HepG2 (cell line): ENCODE data around the gene ADCY7.

Source experiments
- BRCA1 ChIP-seq: sonication (generic); formaldehyde crosslinking; IDR thresholded peaks from 2 replicates; pipeline ENCODE4 v1.4.0; 2020; ENCODE audit warnings: missing genetic modification reagents
- CBX5 ChIP-seq: sonication (generic); formaldehyde crosslinking; IDR thresholded peaks from 2 replicates; pipeline ENCODE4 v1.4.0; 2020; ENCODE audit warnings: missing genetic modification reagents, borderline replicate concordance
- CEBPB ChIP-seq: IDR thresholded peaks from 2 replicates; pipeline ENCODE4 v1.6.1; 2011; ENCODE audit warnings: low read depth, low read length, improper control_type of control experiment, borderline replicate concordance
- EP300 ChIP-seq, 3 experiments: sonication (generic) in 1 of 3; formaldehyde crosslinking in 1 of 3; IDR thresholded peaks; 2 replicates each; pipeline versions ENCODE4 v1.5.1 to v1.6.1; 2011 to 2020; ENCODE audit warnings: low read depth in 2 of 3, low read length in 2 of 3, borderline replicate concordance in 1 of 3, improper control_type of control experiment in 1 of 3, mild to moderate bottlenecking in 1 of 3, missing genetic modification reagents in 1 of 3, moderate library complexity in 1 of 3
- NFKBIZ ChIP-seq: IDR thresholded peaks from 2 replicates; pipeline ENCODE4 v1.6.1; 2018; ENCODE audit warnings: missing genetic modification reagents, missing compliant biosample characterization
- NKX3-1 ChIP-seq: sonication (generic); formaldehyde crosslinking; IDR thresholded peaks from 2 replicates; pipeline ENCODE4 v1.5.0; 2020; ENCODE audit warnings: missing genetic modification reagents
- PBX2 ChIP-seq: IDR thresholded peaks from 2 replicates; pipeline ENCODE4 v1.6.1; 2016; ENCODE audit warnings: control low read depth
- SP2 ChIP-seq: sonication (generic); formaldehyde crosslinking; IDR thresholded peaks from 2 replicates; pipeline ENCODE4 v1.5.1; 2020; ENCODE audit warnings: mild to moderate bottlenecking, missing genetic modification reagents
- STAT5B ChIP-seq: sonication (generic); formaldehyde crosslinking; IDR thresholded peaks from 2 replicates; pipeline ENCODE4 v1.4.0; 2020; ENCODE audit warnings: missing genetic modification reagents
- ZNF207 ChIP-seq: fragments of 450-650 bp; IDR thresholded peaks from 2 replicates; pipeline ENCODE4 v1.6.1; 2016; ENCODE audit warnings: antibody characterized with exemption, borderline replicate concordance
- TF ChIP-seq, protein P1 (sequence below): sonication (generic); formaldehyde crosslinking; IDR thresholded peaks from 2 replicates; pipeline ENCODE4 v1.5.0; 2020; ENCODE audit warnings: mild to moderate bottlenecking, missing genetic modification reagents, moderate library complexity
- TF ChIP-seq, protein P2 (sequence below): sonication (generic); formaldehyde crosslinking; IDR thresholded peaks from 2 replicates; pipeline ENCODE4 v1.4.0; 2020; ENCODE audit warnings: missing genetic modification reagents, low read depth, mild to moderate bottlenecking, borderline replicate concordance
- TF ChIP-seq, protein P3 (sequence below): sonication (generic); formaldehyde crosslinking; IDR thresholded peaks from 2 replicates; pipeline ENCODE4 v1.9.0; 2021; ENCODE audit warnings: missing genetic modification reagents, borderline replicate concordance

- no peak for TF ChIP-seq PBX2 (CRISPR knock-in tag)
- TF ChIP-seq, protein P1, sequence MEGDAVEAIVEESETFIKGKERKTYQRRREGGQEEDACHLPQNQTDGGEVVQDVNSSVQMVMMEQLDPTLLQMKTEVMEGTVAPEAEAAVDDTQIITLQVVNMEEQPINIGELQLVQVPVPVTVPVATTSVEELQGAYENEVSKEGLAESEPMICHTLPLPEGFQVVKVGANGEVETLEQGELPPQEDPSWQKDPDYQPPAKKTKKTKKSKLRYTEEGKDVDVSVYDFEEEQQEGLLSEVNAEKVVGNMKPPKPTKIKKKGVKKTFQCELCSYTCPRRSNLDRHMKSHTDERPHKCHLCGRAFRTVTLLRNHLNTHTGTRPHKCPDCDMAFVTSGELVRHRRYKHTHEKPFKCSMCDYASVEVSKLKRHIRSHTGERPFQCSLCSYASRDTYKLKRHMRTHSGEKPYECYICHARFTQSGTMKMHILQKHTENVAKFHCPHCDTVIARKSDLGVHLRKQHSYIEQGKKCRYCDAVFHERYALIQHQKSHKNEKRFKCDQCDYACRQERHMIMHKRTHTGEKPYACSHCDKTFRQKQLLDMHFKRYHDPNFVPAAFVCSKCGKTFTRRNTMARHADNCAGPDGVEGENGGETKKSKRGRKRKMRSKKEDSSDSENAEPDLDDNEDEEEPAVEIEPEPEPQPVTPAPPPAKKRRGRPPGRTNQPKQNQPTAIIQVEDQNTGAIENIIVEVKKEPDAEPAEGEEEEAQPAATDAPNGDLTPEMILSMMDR (CRISPR knock-in tag), result no peak
- no peak for TF ChIP-seq BRCA1 (CRISPR knock-in tag)
- TF ChIP-seq, protein P2, sequence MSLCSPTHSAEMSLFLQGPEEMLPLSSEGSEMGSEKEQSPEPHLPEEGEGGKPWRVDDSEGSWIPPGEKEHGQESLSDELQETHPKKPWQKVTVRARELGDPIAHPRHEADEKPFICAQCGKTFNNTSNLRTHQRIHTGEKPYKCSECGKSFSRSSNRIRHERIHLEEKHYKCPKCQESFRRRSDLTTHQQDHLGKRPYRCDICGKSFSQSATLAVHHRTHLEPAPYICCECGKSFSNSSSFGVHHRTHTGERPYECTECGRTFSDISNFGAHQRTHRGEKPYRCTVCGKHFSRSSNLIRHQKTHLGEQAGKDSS, result no peak
- TF ChIP-seq, protein P3, sequence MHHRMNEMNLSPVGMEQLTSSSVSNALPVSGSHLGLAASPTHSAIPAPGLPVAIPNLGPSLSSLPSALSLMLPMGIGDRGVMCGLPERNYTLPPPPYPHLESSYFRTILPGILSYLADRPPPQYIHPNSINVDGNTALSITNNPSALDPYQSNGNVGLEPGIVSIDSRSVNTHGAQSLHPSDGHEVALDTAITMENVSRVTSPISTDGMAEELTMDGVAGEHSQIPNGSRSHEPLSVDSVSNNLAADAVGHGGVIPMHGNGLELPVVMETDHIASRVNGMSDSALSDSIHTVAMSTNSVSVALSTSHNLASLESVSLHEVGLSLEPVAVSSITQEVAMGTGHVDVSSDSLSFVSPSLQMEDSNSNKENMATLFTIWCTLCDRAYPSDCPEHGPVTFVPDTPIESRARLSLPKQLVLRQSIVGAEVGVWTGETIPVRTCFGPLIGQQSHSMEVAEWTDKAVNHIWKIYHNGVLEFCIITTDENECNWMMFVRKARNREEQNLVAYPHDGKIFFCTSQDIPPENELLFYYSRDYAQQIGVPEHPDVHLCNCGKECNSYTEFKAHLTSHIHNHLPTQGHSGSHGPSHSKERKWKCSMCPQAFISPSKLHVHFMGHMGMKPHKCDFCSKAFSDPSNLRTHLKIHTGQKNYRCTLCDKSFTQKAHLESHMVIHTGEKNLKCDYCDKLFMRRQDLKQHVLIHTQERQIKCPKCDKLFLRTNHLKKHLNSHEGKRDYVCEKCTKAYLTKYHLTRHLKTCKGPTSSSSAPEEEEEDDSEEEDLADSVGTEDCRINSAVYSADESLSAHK (CRISPR knock-in tag), result no peak
- TF ChIP-seq CBX5, result no peak
- TF ChIP-seq STAT5B (CRISPR knock-in tag), result no peak
- TF ChIP-seq SP2 (CRISPR knock-in tag), result no peak
- no peak for TF ChIP-seq ZNF207
- no peak for TF ChIP-seq EP300 (IDR thresholded peaks at IDR 0.05; ENCODE audit: low read depth in 2 of 2, low read length in 2 of 2)
- no peak for TF ChIP-seq EP300 (CRISPR knock-in tag; IDR thresholded peaks at IDR 0.05; ENCODE audit: borderline replicate concordance)
- TF ChIP-seq NKX3-1 (CRISPR knock-in tag), result no peak
- no peak for TF ChIP-seq CEBPB
- no peak for TF ChIP-seq NFKBIZ (CRISPR knock-in tag)
These were observed 65.2 kb downstream of the ADCY7 start for GRCh38 chr16:50331570-50331969.
